GM12872 (cell line): Measurements from ENCODE around the gene CEP68.

ENCODE experiments used
- CTCF ChIP-seq: IDR thresholded peaks from 3 replicates; pipeline ENCODE4 v1.5.1; 2011; ENCODE audit warnings: low read depth, mild to moderate bottlenecking, low read length, moderate library complexity; ENCODE audit not compliant: insufficient read depth

CEP68 gene

GRCh38 chr2:65057054-65057375 lies 799 bp downstream of the CEP68 start:
- no peak for TF ChIP-seq CTCF

- TF ChIP-seq CTCF, result no peak
Measured at GRCh38 chr2:65057391-65058052, 1.3 kb downstream of the CEP68 start.

GRCh38 chr2:65059071-65059470 lies 2.9 kb downstream of the CEP68 start:
- no peak for TF ChIP-seq CTCF

- no peak for TF ChIP-seq CTCF
Measured at GRCh38 chr2:65061146-65061909, 5.1 kb downstream of the CEP68 start.

GRCh38 chr2:65061910-65062339 lies 5.7 kb downstream of the CEP68 start:
- TF ChIP-seq CTCF, result no peak

- no peak for TF ChIP-seq CTCF
Measured at GRCh38 chr2:65062843-65063825, 6.9 kb downstream of the CEP68 start.
